GM19452 (cell line): Measurements from ENCODE around the gene KCNG1.

Experiments used
- ATAC-seq: cut with Tn5 transposase; IDR thresholded peaks from one replicate; pipeline ENCODE4 v1.9.1; 2021; ENCODE audit not compliant: unreplicated experiment

Gene KCNG1

DNA sequence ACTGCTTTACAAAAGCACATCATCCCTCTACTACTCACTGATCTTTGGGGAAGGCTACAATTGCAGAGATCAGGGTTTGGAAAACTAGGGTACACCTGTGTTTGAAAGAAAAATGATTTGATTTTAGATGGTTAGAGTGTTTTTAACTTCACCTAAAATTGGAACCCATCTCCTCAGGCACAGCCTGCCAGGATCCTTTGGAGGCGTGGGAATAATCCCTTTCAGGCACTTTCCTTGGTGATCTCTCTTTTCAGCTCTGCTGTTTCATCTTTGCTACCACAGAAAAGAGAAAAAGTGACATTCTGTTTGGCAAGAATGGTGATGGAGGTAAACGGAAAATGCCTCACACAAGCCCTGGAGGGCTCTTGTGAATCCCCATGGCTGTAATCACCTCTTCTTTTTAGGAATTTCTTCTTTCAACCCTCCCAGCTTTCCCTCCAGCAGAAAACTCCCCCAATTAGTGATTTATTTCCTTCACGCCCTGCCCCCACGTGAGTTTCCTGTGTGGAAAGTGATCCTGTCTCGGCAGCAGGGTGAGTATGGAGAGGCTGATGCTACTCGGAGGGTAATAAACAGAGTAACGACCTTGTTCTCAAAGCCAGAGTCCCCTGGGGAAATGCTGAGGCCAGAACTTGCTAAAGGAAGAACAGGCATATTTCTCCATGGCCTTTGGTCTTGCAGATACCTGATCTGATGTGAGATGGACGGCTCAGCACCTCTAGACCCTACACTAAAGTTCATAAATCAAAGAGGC lies 9.2 kb downstream of the KCNG1 start:
- ATAC-seq: no peak

DNA sequence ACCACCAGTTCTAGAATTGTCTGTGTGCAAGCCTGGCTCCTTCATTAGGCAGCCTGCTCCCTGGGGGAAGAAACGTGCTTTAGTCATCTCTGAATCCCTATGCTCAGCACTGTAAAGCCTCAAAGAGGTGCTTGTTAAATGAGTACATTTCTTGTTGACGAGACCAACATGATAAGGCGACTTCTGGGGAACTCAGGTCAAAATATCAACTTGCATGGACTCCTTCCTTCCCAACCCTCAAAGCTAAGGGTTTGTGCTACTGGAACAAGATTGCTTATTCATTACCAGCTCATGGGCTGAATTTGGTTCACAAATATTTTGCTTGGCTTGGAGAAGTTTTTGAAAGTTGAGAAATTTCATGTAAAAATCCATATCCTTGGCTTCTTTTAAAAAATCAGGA lies 10.6 kb downstream of the KCNG1 start:
- ATAC-seq: no peak

DNA sequence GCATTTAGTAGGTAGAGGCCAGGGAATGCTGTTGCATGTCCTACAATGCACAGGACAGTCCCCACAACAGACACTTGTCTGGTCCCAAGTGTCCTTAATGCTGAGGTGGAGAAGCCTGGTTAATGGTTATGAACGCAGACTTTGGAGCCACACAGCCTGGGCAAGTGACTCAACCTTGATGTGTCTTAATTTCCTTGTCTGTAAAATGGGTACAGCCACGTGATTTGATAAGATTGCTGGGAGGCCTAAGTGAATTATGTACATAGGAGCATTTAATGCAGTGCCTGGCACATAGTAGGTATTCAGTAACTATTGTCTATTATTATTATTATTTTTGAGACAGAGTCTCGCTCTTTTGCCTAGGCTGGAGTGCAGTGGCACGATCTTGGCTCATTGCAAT lies 11.4 kb downstream of the KCNG1 start:
- ATAC-seq: no peak

DNA sequence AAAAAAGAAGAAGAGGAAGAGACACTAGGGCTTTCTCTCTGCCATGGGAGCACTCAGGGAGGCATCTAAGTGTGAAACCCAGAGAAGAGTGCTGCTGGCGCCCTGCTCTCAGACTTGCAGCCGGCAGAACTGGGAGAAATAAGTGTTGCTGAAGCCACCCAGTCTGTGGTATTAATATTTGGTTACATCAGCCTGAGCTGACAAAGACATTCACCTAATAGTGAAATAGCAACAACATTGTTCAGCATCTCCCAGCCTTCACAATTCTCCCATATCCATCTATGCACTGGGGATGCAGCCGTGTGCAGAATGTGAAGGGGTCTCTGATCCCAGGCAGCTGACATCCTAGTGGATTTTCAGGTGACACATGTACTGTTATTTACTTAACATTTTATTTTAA lies 12.0 kb downstream of the KCNG1 start:
- ATAC-seq: no peak

DNA sequence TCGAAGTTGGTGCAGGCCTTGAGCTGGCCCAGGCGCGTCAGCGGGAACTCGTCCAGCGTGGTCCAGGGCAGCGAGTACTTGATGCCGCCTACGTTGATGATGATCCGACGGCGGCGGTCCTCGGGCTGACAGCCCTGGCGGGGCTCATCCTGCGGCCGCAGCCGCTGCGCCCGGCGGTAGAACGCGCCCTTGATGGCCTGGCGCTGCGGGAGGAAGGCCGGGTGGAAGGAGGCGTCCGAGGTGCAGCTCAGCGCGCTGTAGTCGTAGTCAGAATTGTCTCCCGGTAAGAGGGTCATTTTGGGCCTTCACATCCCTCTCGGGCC lies 12.9 kb downstream of the KCNG1 start:
- ATAC-seq: no peak

DNA sequence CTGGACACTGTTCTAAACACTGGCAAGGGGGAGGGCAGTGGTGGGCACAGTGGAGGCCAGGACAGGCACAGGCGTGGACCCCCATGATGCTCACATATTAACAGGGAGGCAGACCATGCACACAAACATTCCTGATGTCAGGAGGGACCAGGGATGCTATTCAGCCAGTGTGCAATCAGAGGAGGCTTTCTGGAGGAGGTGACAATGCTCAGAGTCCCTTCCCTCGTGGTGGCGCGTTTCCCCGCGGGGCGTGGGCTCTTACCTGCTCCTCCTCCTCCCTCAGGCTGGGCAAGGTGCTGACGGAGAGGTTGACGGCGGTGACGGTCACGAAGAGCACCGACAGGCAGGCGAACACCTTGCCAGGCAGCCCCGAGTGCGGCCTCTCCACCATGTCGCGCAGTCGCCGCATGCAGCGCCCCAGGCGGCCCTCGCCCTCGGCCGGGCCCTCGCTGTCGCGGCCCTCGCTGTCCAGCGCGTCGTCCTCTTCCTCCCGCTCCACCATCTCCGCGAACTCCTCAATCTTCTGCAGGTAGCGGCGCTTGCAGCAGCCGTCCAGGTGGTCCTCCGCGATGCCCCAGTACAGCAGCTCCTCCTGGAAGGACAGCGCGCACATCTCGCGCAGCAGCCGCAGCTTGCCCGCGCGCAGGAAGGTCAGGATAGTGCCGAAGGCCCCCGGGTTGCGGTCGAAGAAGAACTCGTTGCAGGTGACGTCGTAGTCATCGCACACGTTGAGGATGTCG lies 13.4 kb downstream of the KCNG1 start:
- no peak for ATAC-seq

DNA sequence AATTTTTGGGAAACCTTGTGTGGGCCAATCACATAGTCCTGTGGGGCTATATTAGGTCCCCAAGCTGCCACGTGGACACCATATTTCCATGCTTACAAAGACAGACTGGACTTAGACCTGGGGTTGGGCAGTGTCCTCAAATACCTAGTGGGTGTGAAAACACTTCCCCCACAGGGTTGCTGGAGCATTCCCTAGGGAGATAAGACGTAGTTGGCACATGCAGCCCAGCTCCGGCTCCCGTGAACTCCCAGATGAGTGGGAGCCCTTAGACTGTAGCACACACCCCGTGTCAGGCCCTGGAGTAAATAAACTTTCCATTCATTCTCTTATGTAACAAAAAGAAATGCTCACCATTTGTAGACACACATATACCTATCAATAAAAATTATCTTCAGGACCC lies 14.2 kb downstream of the KCNG1 start:
- ATAC-seq: no peak

DNA sequence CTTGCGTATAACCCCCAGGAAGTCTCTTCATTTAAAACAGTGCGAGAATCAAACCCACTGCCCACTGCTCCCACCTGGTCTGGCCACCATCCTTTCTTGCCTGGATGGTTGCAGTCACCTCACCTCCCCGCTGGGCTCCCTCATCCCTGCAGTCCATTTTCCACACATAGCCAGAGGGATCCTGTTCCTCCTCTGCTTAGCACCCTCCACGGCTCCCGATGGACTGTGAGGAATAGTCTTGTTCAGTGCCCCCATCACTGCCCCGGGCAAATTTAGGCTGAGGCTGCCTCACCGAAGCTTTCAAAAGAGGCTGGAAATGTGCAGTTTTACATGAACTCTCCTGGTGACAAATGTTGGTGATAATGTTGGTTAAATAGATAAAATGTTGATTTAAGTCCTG lies 17.7 kb downstream of the KCNG1 start:
- no peak for ATAC-seq

DNA sequence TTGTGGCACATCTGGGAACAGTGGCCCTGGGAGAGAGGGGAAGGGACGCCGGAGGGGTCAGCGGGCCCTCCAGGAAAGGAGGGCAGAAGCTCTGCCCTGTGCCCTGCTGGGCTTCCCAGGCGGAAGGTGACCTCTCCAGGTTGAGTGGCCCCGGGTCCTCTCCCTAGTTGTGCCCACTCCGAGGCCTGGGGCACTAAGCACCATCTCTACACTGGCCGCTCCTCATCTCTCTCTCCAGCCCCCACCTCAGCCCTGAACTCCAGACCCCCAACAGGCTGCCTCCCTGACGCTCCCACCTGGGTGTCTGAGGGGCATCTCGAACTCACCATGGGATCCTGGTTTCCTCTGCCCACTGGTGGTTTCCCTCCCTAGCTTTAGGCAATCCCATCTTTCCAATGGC lies 18.1 kb downstream of the KCNG1 start:
- no peak for ATAC-seq

DNA sequence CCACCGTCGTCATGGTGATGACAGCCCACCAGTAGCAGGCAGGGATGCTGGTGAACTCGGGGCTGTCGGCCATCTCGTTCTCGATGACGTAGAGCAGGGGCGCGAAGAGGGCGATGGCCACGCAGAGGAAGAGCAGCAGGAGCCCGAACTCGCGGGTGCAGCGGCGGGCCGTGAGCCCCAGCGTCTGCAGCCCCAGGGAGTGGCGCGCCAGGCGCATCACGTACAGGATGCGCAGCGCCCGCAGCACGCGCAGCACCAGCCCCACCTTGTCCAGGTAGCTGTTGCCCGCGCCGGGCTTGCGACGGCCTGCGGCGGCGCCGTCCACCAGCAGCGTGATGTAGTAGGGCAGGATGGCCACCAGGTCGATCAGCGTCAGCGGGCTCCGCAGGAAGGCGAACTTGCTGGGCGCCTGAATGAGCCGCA lies 18.6 kb downstream of the KCNG1 start:
- no peak for ATAC-seq

DNA sequence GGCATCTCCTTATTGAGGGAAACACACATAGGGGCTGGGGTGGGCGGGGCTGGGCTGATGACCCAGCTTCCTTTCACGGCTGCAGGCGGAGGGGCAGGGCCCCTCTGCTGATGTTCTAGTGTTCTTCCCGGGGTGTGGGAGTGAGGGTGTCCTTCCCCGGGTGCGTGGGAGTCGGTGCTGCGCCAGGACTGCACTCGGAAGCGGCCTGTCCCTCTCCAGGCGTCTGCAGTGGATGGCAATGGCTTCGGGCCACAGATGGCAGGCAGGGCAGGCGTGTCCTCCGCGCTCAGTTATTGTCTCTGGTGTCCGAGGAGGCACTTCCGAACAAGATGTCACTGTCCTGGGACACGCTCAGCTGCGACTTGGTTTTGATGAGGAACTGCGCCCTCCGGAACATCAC lies 19.2 kb downstream of the KCNG1 start:
- no peak for ATAC-seq

DNA sequence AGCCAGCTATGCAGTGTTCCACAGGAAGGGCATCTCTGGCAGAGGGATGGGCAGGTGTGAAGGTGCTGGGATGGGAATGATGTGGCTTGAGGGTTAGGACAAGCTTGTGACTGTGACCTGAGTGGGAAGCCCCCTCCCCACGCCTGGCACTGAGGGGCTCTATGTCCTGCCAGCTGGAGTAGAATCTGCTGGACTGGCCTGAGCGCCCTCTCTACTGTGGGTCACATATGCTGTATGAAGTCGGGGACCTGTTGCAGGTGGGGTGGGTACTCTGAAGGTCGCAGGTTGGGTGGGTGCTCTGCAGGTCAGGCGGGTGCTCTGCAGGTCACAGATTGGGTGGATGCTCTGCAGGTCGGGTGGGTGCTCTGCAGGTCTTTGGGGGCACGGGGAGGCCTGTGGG lies 20.3 kb downstream of the KCNG1 start:
- no peak for ATAC-seq

DNA sequence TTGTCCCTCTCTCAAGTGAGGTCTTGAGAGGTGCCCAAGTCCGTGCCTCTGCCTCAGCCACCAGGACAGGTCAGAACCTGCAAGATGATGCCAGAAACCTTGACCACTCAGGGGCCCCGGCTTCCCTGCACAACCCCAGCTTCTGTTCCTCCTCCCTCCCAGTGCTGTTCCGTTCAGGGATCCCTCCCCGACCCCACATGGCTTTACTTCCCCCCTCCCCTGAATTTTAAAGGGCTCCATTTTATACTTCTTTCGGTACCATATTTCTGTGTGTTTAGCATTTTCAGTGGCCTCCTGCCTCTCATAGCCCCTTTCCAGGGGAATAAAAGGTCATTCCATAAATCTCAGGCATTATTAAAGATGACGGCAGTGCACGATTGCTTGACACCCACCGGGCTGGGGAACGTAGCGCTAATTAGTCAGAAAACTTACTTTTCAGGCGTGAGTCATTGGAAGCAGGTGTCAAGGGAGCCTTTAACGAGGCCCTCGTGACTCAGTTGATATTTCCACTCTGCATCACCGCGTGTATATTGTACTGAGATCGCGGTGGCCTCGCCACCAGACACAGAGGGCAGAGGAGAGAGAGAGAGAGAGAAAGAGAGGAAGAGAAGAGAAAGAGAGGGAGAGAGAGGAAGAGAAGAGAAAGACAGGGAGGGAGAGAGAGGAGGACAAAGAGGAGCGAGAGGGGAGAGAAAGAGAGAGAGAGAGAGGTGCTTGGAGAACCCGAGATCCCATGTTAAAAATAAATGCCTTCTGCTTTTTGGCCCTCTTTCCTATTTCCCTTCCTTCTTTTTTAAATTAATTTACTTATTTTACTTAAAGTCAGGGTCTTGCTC lies 21.3 kb downstream of the KCNG1 start:
- no peak for ATAC-seq

DNA sequence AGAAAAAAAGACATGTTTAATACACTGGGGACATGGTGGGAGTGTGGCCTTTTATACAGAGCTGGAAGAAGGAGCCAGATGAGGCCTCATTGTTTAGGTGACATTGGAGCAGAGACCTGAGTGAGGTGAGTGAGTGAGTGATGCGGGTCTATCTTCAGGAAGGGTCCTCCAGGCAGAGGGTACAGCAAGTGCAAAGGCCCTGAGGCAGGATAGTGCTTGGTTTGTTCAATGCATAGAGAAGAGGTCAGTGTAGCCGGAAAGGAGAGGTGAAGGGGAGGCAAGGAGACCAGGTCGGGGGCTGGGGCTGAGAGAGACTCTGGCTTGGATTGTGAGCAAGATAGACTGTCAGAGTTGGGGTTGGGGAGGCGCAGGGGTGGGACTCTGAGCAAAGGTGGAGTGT lies 23.6 kb downstream of the KCNG1 start:
- ATAC-seq: no peak

DNA sequence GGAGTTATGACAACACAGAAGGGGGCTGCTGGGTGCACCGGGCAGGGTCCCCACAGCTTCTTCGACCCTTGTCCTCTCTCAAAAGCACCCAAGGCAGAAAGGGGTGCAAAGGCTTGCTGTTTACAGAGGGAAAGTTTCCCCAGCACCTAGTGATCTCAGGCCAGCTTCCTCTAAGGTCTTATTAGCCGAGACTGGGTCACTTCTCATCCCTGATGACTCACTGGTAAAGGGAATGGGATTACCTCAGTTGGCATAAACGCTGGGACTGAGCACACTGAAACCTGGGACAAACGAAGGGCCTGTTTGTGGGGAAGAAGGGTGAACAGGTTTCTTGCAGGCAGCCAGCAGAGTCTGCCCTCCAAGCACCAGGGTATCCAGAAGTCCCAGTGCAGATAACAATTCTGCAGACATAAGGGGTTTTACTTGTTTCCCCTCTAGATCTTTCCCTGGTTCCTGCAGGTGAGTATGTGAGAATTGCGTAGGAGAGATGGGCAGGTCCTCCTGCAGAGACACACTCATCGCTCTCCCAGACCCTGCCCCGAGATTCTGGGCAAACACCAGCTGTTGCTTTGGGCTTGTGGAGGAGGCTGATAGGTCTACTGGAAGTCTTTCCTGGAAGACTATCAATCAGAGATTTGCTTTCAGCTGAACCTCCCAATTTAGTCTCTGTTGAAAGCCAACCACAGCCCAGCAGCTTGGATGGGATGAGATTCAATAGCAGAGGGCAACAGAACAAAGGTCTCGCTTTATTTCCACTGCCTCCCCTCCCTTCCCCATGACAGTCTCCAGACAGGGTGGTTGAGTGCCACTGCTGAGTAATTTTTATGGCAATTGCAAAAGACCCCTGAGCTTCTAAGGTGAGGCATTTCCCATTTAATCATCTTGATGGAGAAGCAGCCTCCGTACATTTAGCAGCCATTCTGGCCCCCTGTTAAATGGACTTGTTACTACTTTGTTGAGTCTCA lies 25.7 kb downstream of the KCNG1 start:
- no peak for ATAC-seq

DNA sequence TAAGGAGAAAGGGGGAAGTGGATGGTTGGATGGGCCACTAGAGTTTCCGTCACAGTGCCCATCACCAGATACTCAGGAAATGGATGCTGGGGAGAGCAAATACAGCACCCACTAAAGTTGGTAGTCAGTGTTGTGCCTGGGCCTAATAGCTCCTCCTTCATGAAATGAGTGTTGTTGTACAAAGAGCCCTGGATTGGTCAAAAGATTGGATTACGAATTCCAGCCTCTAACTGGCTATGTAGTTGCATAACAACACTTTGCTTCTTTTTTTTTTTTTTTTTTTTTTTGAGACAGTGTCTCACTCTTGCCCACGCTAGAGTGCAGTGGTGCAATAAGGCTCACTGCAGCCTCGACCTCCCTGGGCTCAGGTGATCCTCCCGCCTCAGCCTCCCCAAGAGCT lies 27.4 kb downstream of the KCNG1 start:
- no peak for ATAC-seq

DNA sequence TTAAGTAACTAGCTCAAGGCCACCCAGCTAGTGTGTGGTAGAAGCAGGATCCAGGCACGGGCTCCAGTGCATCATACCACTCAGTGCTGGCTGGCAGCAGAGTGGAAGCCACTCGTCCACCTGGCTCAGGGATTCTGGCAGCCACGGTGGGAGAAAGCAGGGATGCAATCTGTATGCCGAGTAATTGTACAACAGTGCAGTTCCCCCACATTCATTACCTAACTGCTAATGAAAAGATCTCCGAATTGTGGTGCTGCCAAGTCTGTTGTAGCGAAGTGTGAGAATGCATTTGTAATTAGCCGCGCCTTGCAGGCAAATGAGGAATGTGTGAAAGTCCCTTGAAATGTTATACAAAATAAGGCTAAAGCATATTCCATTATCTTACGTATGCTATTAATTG lies 29.0 kb downstream of the KCNG1 start:
- no peak for ATAC-seq

DNA sequence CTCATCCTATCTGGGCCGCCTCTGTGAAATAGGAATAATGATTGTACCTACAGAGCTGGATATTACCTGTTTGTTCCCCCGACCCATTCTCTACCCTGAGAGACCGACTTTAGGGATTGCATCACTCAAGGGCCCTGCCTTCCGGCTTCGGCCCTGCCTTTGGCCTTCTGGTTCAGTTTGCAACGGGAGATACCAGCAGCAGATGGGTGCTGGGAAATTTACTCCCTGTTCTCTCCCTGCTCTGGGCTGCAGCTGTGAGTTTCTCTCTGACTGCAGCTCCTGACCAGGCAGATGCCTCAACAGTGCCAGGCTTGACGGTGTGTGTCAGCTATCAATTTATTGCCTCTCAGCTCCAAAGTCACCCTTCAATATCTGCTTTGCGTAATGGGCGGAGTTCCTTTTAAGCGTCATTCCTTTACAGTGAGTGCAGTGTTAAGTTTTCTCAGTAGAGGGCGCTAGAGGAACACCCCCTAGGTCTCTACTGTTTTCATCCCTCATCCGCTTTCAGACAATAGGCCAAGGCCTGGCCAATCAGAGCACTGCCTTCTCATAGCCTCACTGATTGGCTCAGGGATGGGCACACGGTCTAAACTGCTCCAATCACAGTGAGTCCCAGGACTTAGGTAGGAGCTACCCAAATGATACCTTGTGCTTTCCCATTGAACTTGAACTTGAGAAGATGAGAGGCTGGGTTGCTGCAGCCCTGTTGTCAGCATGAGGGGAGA lies 30.0 kb downstream of the KCNG1 start:
- ATAC-seq: peak; percentile 86

DNA sequence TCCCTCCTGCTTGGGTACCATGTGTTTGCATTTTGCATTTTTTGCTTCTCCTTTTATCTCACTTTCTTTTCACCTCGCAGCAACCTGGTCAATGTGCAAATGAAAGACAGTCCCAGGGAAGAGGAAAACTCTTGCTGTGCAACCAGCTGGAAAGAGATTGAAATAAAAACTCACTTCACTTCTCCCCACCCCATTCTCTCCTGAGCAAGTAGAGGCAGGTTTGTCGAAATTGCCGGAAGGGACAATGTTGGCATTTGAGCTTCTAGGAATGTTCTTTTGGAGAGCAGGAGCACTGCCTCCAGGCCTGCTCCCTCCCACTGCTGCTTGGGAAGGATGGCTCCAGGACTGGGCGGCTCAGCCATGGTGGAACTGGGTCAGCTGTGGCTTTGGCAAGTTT lies 30.6 kb downstream of the KCNG1 start:
- no peak for ATAC-seq

DNA sequence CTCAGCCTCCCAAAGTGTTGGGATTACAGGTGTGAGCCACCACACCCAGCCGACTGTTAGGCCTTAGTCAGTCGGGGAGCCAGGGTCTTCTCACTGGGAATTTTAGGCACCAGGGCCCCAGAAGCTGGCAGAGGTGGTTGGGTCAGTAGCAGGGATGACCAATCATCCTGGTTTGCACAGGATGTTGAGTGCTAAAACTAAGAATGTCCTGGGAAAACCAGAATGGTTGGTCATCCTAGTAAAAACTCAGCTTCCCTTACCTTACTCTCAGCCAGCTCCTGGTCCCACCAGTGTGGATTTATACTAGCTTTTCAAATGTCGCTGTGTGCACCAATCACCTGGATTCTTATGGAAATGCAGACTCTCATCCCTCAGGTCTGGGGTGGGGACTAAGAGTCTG lies 31.8 kb downstream of the KCNG1 start:
- no peak for ATAC-seq
